ENCODE data around the gene CAMK2G. TPM values are rescaled to one million over a fixed set of nuclear protein-coding genes. Genes with fewer than 3 reads are reported as not detected.

CAMK2G gene
- total and polyA plus RNA-seq, 4 donors, result 6.8 to 18.3 (median 9.9) TPM

DNA sequence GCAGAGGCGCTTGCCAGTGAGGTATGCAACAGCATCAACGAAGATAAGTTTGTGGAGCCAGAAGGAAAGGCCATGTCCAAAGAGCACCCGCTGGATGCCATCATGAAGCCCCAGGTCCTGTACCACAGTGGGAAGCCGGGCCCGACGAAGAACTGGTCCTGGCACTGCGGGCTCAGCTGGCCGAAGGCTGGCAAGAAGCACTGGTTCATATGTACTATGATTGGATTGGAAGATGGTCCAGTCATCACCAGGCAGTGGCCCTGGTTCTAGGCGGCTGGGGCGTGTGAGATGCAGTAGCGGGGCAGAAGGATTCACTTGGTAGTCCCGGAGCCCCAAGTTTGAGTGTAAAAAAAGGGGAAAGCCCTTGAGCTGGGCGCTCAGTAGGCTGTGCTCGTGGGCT is 66.9 kb downstream of the CAMK2G start:
- no peaks in the 10 kb centered on the region for H3K9me3 ChIP-seq (ENCODE audit: control insufficient read depth in 4 of 4, low read length in 3 of 4)
- TF ChIP-seq HNF4G (IDR thresholded peaks at IDR 0.05) (no peak), EGR1 (IDR thresholded peaks at IDR 0.05; ENCODE audit: low read depth in 2 of 2) (no peak), FOXA2 (IDR thresholded peaks at IDR 0.05) (no peak), RXRA (IDR thresholded peaks at IDR 0.05) (no peak), GABPA (IDR thresholded peaks at IDR 0.05 in 1 of 2, conservative IDR thresholded peaks at IDR 0.05 in 1 of 2) (no peak), CTCF (IDR thresholded peaks at IDR 0.05; ENCODE audit: low read depth, low read length, missing input control) (no peak), FOXA1 (IDR thresholded peaks at IDR 0.05) (no peak), SP1 (IDR thresholded peaks at IDR 0.05) (no peak), NR2F2 (IDR thresholded peaks at IDR 0.05) (no peak), JUND (IDR thresholded peaks at IDR 0.05) (no peak), HNF4A (conservative IDR thresholded peaks at IDR 0.05) (no peak), TAF1 (conservative IDR thresholded peaks at IDR 0.05) (no peak), YY1 (IDR thresholded peaks at IDR 0.05) (no peak), RAD21 (IDR thresholded peaks at IDR 0.05) (no peak), ATF3 (IDR thresholded peaks at IDR 0.05) (no peak)
- TF ChIP-seq, protein P1, sequence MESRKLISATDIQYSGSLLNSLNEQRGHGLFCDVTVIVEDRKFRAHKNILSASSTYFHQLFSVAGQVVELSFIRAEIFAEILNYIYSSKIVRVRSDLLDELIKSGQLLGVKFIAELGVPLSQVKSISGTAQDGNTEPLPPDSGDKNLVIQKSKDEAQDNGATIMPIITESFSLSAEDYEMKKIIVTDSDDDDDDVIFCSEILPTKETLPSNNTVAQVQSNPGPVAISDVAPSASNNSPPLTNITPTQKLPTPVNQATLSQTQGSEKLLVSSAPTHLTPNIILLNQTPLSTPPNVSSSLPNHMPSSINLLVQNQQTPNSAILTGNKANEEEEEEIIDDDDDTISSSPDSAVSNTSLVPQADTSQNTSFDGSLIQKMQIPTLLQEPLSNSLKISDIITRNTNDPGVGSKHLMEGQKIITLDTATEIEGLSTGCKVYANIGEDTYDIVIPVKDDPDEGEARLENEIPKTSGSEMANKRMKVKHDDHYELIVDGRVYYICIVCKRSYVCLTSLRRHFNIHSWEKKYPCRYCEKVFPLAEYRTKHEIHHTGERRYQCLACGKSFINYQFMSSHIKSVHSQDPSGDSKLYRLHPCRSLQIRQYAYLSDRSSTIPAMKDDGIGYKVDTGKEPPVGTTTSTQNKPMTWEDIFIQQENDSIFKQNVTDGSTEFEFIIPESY (IDR thresholded peaks at IDR 0.05), result no peak
- TF ChIP-seq, protein P2, sequence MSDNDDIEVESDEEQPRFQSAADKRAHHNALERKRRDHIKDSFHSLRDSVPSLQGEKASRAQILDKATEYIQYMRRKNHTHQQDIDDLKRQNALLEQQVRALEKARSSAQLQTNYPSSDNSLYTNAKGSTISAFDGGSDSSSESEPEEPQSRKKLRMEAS (IDR thresholded peaks at IDR 0.05), result no peak
- TF ChIP-seq, protein P3, sequence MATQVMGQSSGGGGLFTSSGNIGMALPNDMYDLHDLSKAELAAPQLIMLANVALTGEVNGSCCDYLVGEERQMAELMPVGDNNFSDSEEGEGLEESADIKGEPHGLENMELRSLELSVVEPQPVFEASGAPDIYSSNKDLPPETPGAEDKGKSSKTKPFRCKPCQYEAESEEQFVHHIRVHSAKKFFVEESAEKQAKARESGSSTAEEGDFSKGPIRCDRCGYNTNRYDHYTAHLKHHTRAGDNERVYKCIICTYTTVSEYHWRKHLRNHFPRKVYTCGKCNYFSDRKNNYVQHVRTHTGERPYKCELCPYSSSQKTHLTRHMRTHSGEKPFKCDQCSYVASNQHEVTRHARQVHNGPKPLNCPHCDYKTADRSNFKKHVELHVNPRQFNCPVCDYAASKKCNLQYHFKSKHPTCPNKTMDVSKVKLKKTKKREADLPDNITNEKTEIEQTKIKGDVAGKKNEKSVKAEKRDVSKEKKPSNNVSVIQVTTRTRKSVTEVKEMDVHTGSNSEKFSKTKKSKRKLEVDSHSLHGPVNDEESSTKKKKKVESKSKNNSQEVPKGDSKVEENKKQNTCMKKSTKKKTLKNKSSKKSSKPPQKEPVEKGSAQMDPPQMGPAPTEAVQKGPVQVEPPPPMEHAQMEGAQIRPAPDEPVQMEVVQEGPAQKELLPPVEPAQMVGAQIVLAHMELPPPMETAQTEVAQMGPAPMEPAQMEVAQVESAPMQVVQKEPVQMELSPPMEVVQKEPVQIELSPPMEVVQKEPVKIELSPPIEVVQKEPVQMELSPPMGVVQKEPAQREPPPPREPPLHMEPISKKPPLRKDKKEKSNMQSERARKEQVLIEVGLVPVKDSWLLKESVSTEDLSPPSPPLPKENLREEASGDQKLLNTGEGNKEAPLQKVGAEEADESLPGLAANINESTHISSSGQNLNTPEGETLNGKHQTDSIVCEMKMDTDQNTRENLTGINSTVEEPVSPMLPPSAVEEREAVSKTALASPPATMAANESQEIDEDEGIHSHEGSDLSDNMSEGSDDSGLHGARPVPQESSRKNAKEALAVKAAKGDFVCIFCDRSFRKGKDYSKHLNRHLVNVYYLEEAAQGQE (IDR thresholded peaks at IDR 0.05), result no peak
- H3K27ac ChIP-seq (ENCODE audit: low read depth in 1 of 2, low read length in 2 of 2), result no peak overlapping the region
- H3K36me3 ChIP-seq (ENCODE audit: control insufficient read depth in 4 of 4, insufficient read depth in 3 of 4, low read depth in 1 of 4, low read length in 3 of 4), result peaks cover 12 to 46% (median 35%) of the 10 kb centered on the region in 4 donors
- H3K4me3 ChIP-seq (ENCODE audit: low read depth in 1 of 3, low read length in 3 of 3), result no peak overlapping the region
- WGBS, result 97% methylated on average over 14 of the region's 14 CpGs
- H3K9ac ChIP-seq (ENCODE audit: low read depth in 1 of 2, low read length in 2 of 2), result no peak overlapping the region
- no peak for DNase-seq (ENCODE audit: low spot score)
- H3K27me3 ChIP-seq (ENCODE audit: control insufficient read depth in 4 of 4, insufficient read depth in 4 of 4, low read length in 3 of 4), result no peaks in the 10 kb centered on the region
- peaks cover 0 to 15% (median 9%) of the 10 kb centered on the region in 4 donors for H3K4me1 ChIP-seq (ENCODE audit: control insufficient read depth in 4 of 4, insufficient read depth in 4 of 4, low read length in 3 of 4)
